Renal cortical epithelial cell (primary cell): ENCODE data around the gene PEX3. TPM values are rescaled to one million over a fixed set of nuclear protein-coding genes. Genes with fewer than 3 reads are reported as not detected.
"Not testable (repeated sequence)": the region's sequence is repeated elsewhere in the genome, so short reads cannot be mapped to it uniquely, and the experiment has no call there.

ENCODE experiments used
- DNase-seq: peaks from one replicate; pipeline ENCODE4 v3.0.0-alpha.2; 2011; ENCODE audit warnings: low read depth
- total RNA-seq: library from RNA; depleted of rRNA; stranded (reverse); fragments of >200 nt; gene quantifications from 2 replicates; pipeline ENCODE4 v1.2.3, GENCODE V29; 2014

PEX3 gene
- total RNA-seq, 1 donor from 2014 or later = 31.2 TPM

DNA sequence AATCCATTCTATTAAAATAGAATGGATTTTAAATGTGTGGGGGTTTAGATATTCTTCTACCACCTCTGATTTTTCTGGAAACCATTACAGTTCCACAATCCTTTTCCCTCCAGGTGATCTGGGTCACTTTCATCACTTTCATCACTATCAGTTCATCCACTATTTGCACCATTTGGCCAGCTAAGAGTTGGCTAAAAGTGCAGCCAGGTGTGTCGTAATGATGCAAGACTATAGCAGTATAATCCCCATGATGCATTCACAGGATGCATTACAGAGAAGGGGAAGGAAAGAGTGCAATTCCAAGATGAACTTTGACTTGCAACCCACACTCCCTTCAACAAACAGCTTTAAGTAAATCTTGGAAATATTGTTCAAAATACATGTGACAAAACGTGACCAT lies 56.0 kb downstream of the PEX3 start:
- DNase-seq = no peak

- DNase-seq = no peak
These were observed 56.9 kb downstream of the PEX3 start for GRCh38 chr6:143507358-143508145.

DNA sequence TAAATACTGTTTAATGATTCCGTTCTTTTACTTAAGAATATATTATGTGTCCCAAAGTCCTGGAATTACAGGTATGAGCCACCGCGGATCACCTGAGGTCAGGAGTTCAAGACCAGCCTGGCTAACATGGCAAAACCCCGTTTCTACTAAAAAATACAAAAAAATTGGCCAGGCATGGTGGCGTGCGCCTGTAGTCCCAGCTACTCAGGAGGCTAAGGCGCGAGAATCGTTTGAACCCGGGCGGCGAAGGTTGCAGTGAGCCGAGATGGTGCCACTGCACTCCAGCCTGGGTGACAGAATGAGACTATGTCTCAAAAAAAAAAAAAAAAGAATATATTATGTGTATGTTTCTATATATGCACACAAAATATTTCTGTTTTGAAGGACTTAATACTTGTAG lies 59.7 kb downstream of the PEX3 start:
- DNase-seq = not testable (repeated sequence)

- peak; percentile 66 for DNase-seq
These were observed 60.6 kb downstream of the PEX3 start, which contains the start of gene FUCA2 for GRCh38 chr6:143510991-143511891. TSS of gene FUCA2 (minus strand) at chr6:143511720. CDS start at chr6:143511634, 86 bp downstream.

- DNase-seq = no peak
These were observed 62.8 kb downstream of the PEX3 start for GRCh38 chr6:143513410-143513809.

DNA sequence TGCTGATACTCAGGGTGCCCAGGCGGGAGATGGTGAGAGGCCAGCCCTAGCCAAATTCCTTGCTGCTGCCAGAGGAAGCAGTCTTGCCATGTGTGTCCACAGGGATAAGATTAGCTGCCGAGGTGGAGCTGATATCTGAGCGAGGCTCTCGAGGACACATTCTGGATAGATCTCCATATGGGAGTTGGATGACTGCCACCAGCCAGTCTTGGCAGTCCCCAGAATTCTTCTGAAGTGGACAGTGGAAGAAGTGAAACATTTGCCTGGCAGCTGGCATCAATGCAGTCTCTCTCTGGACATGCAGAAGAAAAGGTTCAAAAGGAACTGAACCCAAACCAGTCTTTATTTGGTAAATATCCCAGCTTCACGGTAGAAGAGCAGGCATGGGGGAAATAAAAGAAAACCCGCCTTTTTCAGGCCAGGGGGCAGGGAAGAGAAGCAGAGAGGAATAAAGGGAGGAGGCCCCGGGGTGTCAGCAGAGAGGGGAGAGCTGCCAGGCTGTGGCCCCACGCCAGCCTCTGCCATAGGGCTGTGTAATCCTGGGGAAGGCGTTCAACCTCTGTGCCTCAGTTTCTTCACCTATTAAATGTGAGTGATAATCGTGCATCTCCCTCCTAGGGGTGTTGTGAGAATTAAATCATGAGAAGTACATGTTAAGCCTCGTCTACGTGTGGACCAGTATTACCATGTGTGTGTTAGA lies 64.6 kb downstream of the PEX3 start:
- no peak for DNase-seq

DNA sequence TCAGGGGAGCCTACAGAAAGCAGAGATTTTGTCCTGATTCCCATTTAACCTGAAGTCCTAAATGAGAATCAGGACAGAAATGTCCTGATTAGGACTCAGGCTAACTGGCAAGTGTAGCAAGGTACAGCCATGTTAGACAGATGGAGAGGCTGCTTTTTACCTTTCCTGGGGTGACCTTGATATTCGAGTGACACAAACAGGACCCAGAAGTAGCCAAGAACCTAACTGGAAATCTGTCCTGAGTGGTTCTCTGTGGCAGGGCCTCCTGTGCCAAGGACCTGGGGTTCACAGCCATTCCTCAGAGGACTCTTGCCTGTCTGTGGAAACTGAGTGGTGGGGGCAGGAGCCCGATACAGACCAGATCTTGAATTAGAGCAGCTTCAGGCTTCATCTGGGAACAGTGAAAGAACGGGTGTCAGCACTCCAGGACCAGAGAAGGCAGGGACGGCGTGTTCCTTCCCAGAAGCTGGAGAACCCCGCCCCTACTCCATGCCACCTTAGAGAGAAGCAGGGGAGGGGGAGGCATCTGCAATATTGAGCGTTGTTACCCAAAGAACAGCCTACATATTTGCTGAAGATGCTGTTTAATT lies 65.3 kb downstream of the PEX3 start:
- no peak for DNase-seq

- DNase-seq = no peak
These were observed 66.3 kb downstream of the PEX3 start for GRCh38 chr6:143516690-143517446.

- DNase-seq = no peak
These were observed 66.8 kb downstream of the PEX3 start for GRCh38 chr6:143517447-143517773.

GRCh38 chr6:143522039-143522600 lies 71.5 kb downstream of the PEX3 start:
- DNase-seq = peak; percentile 97

GRCh38 chr6:143525356-143525755 lies 74.8 kb downstream of the PEX3 start:
- DNase-seq = no peak

GRCh38 chr6:143527677-143528076 lies 77.1 kb downstream of the PEX3 start:
- DNase-seq = no peak

- no peak for DNase-seq
These were observed 77.7 kb downstream of the PEX3 start for GRCh38 chr6:143528164-143528811.

DNA sequence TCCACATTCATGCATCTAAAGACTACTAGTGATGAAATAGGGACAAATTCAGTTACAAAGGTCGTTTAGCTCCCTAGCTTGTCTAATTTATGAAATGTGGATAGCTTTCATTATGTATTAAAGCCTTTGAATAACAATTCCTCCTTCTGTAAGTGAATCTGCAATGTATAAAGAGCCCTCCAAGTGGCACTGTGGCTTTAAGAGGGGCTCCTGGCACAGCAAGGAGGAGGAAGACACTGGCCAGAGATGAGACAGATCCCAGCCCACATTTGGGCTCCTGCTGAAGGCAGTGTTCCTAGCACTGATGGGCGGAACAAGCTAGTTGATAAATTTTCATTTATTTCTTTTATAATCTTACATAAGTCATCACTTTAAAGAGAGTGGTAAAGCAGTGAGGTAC lies 78.5 kb downstream of the PEX3 start:
- no peak for DNase-seq

GRCh38 chr6:143531720-143532499 lies 81.3 kb downstream of the PEX3 start:
- no peak for DNase-seq

- no peak for DNase-seq
These were observed 84.6 kb downstream of the PEX3 start for GRCh38 chr6:143535189-143535614.

DNA sequence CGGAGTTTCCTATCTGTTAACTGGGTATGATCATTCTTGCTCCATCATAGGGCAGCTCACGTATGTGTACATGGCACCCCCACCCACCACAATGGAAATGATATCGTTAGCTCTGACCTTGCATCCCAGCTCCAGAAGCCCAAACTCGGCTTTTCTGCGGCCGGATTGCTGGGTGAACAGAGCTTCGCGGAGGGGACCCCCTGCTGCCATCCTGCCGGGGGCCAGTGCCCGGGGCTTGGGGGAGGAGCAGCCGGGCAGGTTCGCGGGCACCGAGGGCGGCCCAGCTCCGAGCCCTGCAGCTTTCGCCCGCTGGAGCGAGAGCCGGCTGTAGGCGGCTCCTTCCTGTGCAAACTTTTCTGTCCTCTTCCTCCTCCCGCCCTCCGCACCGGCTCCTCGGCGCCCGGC lies 85.9 kb downstream of the PEX3 start:
- DNase-seq = no peak

GRCh38 chr6:143536866-143537691 lies 86.5 kb downstream of the PEX3 start:
- DNase-seq = no peak

GRCh38 chr6:143538374-143538773 lies 87.8 kb downstream of the PEX3 start:
- DNase-seq = no peak
